HG03039 (cell line): ENCODE results near the gene INPP4B.
"Not testable (repeated sequence)": the region's sequence is repeated elsewhere in the genome, so short reads cannot be mapped to it uniquely, and the experiment has no call there.

ENCODE experiments used
- ATAC-seq: cut with Tn5 transposase; IDR thresholded peaks from one replicate; pipeline ENCODE4 v1.9.1; 2021; ENCODE audit warnings: mild to moderate bottlenecking, moderate library complexity; ENCODE audit not compliant: unreplicated experiment

INPP4B gene

DNA sequence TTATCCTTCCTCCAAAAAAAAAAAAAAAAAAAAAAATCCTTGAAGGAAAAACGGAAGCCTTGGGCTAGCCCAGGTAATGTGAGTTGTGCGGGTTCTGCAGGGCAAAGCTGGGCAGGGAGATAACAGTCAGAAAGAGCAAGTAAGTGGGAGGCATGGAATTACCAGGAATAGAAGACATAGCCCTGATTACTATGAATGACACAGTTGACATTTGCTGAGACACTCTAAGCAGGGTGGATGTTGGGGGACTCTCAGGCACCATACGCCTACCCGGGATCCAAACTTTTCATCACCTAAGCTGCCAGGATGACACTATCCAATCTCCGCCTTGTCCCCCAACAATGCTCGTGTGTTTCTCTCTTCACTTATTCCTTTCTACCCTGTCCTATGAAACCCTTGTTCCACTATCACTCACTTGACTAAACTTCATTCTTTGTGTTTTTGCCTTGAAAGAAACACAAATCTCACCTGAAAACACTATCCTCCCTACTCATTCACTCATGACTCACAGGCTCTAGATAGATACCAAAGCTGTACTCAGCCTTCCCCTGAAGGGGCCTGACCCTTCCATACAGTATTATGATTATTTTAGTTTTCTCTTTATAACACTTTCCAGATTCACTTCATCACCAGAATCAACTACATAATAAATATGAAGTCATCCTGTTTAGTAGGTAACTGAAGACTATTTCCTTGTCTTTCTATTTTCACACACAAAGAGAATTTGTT lies 158.4 kb downstream of the INPP4B start:
- ATAC-seq: no peak

DNA sequence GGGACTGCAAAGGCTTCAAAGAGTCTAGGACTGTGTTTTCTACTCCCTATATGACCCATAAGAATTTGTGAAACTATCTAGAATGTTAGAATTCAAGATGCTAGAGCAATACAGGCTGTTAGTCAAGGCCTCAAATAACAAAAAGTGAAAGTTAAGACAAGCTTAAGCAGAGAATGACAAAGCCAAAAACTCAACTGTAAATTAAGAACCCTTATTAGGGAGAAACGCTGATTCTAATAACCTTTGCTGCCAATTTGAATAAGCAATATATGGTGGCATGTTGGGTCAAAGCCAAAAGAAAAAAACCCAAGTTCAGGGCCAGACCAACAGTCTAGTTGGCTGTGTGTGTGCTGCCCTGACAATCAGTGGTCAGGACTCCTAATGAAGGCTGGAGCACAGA lies 160.0 kb downstream of the INPP4B start:
- no peak for ATAC-seq

DNA sequence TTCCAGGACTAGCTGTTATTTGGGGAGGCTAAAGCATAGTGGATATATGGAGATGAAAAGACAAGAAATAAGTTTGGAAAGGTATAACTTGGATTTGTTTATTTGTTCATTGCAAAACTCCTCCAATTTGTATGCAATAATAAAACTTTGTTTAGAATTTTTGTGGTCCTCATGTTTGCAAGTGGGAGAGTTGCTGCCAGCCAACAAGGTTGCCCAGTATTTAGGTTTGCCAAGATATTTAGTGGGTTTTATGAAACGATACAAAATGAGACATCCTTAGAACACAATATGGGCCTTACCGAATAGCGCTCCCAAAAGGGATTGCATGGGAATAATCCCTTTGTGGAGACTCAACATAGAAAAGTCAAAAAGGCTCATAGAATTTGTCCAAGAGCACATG lies 162.1 kb downstream of the INPP4B start:
- no peak for ATAC-seq

DNA sequence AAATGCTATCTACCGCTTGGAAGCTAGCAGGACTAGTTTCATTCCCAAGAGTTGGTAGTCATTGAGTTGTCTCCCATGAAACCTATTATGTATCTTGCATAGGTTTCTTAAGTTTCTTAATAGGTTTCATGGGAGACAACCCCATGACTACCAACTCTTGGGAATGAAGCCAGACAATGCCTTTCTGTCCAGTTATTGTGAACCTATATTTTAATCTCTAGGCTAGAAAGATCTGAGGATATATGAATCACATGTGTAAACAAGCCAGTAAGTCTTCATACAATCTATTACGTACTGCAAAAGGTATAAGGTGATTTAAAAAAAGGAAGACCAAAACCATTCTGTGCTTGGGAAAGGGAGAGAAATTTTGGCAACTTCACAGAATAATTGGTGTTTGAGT lies 162.6 kb downstream of the INPP4B start:
- ATAC-seq: no peak

DNA sequence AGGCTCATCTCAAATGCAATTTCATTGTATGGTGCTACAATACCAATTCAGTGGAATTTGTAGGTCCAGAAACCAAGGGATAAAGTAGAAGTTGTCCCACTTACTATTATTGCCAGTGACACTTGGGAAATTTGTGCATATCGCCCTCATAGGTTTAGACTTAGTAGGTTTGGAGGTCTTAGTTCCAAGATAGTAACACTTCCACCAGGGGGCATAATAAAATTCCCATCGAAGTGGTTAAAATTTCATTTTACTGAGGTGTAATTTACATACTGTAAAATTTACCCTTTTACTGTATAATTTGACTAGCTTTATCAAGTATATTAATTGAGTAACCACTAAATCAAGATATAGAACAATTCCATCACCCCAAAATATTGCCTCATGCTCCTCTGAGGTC lies 174.6 kb downstream of the INPP4B start:
- no peak for ATAC-seq

DNA sequence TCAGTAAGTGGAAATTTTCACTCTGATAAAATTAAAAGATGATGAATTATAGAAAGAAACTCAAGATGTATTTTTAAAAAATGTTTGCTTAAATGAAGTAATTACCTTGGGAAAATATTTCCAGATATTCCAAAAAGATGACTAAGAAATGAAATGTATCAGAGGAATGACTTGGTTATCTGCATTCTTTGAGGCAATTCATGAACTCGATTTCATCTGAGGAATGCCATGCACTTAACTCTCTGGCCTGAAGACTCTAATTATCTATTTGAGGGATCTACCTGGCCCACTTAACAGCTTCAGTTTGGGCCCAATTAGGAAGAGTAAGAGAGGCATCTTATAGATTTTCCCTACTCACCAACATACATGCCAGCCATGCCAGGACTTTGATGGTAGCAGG lies 182.3 kb downstream of the INPP4B start:
- no peak for ATAC-seq

DNA sequence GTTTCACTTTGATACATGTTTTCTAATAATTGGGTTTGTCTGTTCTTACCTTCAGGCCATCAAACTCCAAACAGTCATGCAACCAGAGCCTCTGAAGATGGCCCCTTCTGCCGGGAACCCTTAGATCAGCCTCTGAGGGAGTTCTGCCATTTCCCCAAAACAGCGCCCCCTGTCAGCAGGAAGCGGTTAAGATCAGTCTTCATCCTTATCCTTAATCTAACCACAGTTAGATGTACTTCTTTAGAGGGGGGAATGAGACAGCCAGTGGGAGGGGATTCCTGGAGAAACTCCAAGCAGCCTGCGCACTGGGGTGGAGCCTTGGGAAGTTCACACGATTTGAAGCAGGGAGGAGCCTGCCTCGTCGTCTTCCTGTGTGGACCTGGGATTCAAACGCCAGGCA lies 185.4 kb downstream of the INPP4B start:
- ATAC-seq: no peak

DNA sequence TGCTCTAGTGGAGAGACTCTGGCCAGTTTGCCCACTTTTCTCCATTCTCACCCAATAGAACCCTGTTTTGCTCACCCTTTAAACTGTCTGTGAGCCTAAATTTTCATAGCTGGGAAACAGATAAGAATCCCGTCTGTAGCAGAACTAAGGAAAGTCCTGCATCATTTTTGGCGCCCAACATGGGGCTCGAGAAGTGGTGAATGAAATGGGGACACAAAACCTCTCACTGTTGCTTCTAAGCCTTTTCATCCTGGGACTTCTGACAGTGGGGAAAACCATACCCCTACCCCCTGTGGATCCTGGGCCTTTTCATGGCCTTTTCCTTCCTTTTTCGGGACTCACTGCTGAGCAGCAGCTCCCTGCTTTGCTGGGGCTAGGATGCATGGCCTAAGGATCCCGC lies 189.9 kb downstream of the INPP4B start:
- ATAC-seq: no peak

DNA sequence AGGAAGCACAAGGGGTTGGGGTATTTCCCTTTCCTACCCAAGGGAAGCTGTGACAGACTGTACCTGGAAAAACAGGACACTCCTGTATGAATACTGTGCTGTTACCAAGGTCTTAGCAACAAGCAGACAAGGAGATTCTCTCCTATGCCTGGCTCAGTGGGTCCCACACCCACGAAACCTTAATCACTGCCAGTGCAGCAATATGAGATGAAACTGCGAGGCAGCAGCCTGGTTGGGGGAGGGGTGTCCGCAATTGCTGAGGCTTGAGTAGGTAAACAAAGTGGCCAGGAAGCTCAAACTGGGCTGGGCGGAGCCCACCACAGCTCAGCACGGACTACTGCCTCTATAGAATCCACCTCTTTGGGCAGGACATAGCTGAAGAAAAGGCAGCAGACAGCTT lies 197.7 kb downstream of the INPP4B start:
- ATAC-seq: no peak

DNA sequence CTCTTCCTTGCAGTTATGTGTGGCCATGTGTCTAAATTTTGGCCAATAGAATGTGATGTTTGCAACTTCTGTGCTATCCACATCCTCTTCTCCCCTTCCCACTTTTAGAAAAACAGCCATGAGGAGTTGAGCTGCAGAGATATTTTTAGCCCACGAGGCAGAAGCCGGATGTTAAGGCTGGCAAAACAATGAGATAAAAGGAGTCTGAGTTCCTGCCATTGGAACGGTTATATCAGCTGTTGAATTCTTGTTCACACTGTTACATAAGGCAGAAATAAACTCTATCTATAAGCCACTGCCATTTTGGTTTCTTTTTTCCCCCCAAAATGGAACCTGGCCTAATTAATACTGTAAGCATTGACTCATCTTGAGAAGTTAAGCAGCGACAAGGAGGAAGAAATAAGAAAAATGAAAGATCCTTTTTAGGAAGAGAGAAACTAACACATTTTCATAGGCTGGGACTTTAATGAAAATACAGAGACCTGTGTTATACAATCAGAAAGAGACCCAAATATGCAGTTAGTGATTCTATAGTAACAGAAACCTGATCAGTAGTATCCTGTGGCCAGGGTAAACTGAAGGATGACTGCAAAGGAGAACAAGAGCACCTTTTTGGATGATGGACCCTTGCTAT lies 200.5 kb downstream of the INPP4B start:
- ATAC-seq: no peak

DNA sequence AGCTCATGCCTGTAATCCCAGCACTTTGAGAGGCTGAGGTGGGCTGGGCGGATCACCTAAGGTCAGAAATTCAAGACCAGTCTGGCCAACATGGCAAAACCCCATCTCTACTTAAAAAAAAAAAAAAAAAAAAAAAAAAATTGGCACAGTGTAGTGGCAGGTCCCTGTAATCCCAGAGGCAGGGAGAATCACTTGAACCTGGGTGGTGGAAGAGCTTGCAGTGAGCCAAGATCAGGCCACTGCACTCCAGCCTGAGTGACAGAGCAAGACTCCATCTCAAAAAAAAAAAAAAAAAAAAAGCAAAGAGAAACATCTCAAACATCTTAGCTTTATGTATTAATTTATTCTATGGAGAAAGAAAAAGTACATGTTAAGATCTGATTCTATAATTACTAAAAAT lies 201.5 kb downstream of the INPP4B start:
- ATAC-seq: not testable (repeated sequence)

DNA sequence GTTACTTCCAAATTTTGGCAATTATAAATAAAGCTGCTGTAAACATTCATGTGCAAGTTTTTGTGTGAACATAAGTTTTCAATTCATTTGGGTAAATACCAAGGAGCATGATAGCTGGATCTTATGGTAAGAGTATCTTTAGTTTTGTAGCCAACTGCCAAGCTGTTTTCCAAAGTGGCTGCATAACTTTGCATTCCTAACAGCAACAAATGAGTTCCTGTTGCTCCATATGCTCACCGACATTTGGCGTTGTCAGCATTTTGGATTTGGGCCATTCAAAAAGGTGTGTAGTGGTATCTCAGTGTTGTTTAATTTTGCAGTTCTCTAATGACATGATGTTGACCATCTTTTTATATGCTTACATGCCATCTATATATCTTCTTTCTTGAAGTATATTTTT lies 208.5 kb downstream of the INPP4B start:
- ATAC-seq: no peak

DNA sequence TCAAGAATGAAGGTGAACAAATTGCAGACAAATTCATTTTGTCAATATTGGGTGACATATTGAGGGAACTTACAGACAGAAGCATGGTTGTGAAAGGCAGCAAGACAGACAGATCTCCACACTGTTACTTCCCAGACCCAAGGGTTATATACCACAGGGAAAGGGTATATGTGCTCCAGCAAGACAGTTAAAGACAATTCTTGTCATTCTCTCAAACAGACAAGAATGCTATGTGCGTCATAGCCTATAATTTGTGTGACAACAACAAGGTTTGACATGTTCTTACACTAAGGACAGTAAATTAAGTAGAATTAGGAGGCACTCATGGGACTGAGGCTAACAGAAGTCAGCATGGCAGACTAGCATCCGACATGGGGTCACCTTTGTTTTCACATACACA lies 214.3 kb downstream of the INPP4B start:
- ATAC-seq: no peak

DNA sequence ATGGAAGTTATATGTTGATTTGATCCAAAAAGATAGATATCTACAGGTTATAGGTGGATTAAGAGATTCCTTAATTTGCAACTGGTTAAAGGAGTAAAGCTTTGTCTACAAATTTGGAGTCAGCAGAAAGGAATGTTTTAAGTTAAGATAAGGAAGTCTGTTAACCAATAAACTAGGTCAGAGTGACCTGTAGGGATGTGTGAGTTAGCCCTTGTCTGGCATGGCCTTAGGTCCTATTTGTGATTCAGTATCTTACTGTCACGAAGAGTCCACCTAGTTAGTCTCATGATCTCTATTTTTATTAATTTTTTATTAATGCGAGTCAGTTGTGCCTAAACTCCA lies 230.8 kb downstream of the INPP4B start:
- ATAC-seq: no peak

DNA sequence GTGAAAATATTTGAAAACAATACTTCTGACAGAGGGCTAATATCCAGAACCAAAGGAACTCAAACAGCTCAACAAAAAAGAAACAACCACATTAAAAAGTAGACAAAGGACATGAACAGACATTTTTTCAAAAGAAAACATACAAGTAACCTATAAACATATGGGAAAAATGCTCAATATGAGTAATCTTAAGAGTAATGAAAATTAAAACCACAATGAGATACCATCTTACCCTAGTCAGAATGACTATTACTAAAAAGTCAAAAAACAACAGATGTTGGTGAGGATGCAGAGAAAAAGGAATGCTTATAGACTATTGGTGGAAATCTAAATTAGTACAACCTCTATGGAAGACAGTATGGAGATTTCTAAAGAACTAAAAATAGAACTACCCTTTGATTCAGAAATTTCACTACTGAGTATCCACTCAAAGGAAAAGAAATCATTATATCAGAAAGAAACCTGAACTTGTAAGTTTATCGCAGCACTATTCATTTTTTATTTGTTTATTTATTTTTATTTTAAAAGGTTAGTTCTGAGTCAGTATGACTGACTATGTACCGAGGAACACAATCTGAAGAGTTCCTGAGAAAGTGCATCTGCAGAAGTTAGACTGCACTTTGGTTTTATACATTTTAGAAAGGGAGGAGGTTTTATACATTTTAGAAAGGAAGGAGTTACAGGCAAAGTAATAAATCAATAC lies 231.3 kb downstream of the INPP4B start:
- ATAC-seq: no peak

DNA sequence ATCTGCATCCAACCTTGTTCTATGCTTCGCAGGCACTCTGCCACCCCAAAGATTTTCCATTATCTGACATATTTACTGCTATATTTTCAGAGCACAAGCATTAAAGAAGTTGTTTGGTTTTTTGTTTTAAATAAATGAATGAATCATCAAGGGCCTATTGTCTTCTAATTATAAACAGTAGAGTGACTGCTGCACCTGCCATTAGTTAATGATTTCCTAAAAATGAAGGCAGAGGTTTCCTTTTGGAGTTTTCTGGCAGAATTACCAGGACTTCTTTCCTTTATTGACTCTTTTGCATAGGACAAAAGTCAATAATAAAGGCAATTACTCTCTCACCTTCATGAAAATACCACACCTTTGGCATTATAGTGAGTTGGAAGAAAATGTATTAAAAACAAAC lies 238.1 kb downstream of the INPP4B start:
- no peak for ATAC-seq

DNA sequence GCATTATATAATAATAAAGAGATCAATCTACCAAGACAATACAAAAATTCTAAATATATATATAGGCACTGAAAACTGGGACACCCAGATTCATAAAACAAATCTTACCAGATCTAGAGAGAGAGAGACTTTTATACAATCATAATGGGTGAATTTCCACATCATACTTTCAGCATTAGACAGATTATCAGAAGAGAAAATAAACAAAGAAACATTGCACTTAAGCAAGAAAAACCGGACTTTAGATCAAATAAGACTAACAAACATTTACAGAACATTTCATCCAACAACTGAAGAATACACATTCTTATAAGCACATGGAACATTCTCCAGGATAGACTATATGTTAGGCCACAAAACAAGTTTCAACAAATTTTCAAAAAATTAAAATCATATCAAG lies 245.1 kb downstream of the INPP4B start:
- ATAC-seq: no peak

DNA sequence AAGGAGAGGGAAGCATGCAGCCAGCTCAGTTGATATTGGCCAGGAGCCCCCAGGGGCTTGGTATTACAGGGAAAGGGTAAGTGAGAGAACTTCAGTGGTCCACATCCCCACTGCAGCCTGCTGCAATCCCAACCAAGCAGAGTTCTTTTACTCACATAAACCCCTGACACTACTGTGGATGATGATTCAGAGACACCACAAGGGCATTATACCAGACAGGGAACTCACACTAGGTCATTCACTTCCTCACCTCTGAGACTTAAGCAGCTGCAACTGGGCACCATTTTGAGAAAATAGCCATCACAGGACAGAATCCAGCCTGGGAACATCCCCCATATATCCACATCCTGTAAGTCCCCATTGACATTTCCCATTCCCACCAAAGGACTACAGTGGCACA lies 248.0 kb downstream of the INPP4B start:
- no peak for ATAC-seq

DNA sequence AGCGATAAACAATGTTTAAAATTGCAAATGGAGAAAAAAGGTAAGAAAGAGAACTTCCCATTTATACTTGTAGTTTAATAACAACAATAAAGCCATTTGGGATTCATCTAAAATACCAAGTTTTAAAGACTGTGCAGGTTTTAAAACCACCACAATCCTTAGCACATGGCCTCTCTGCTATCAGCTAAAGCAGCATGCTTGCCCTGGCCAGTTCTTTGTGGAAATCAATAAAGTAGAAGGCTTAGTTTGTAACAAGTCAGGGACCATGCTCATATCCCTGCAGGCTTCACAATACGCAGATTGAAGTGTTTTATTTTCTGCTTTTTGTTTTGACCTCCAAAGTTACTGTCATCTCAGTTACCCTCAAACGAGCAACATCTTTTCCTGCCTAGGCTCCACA lies 249.5 kb downstream of the INPP4B start:
- no peak for ATAC-seq

DNA sequence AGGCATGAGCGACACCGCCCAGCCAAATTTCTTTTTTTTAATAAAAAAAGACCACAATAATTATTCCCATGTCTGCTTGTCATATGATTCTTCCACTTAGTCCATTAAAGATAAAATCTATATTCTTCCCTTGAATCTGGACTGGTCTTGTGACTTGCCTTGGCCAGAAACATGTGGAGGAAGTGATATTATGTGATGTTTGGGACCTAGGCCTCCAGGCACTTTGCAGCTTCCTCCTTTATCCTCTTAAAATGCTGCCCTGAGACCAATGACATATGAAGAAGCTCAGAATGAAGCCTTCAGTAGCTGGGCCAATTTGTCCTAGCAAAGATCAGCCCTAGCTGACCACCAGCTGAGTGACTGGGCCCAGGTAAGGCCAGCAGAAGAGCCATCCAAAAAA lies 250.0 kb downstream of the INPP4B start:
- ATAC-seq: no peak

DNA sequence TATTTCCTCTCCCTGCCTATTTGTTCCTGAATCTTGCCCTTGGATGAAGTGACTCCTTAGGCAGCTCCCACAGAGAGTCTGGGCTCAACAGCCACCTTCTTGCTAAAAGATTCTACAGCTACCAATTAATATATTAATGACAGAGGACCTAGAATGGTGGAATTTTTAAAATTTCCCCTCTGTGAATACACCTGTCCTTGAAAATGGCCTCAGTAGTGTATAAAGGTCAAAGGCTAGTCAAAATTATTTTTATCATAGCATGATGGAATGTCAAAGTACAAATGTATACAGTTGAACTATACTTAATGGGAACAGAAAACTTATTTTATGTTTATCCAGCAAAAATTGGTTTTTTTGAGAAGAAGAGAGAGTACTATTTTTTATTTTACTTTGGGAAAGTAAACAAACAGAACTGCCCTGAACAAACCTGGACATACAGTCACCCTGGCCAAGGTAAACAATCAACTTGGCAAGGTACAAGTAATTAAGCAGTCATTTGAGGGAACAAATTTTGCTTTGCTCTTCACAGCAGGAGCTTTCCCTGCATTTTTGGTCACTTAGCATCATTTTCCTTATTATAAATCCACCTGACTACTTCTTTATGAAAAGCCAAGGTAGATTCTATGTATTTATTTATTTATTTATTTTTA lies 250.8 kb downstream of the INPP4B start:
- no peak for ATAC-seq

DNA sequence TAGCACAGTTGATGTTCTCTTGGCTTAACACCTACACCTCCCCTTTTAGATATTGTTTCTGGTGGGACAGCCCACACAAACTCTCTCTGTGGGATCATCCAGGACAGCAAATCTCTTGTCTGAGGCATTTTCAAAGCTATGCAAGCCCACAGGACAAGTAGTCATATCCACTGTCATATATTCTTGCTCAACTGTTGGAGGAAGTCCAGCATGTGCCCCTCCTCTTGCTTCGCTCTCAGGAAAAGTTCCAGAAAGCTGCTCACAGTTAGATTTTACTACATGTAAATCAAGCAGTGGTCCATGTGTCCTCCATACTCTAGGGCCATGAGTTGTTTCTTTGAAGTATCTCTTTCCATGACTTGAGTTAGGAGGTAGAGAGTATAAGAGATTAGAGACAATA lies 260.7 kb downstream of the INPP4B start:
- ATAC-seq: no peak
